GM19467 (cell line): ENCODE measurements around the gene HS6ST3.

Source experiments
- ATAC-seq: cut with Tn5 transposase; IDR thresholded peaks from one replicate; pipeline ENCODE4 v1.9.1; 2021; ENCODE audit warnings: mild to moderate bottlenecking, moderate library complexity; ENCODE audit not compliant: unreplicated experiment

The HS6ST3 gene

DNA sequence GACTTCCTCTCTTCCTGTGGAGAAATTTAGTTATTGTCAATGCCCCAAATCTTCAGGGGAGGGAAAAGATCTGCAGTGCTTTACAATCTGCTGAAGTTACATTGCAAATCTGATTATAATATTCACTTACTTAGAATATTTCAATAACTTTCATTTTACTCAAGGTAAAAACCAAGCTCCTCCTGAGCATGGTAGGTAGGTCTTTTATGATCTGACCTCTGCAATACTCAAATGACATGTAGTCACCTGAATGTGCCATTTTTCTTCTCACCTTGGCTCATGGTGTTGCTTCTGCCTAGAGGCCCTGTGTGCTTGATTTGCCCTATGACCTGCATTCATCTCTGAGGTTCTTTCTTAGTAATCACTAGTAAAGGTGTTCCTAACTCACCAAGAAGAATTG is 331.4 kb downstream of the HS6ST3 start:
- ATAC-seq = no peak

DNA sequence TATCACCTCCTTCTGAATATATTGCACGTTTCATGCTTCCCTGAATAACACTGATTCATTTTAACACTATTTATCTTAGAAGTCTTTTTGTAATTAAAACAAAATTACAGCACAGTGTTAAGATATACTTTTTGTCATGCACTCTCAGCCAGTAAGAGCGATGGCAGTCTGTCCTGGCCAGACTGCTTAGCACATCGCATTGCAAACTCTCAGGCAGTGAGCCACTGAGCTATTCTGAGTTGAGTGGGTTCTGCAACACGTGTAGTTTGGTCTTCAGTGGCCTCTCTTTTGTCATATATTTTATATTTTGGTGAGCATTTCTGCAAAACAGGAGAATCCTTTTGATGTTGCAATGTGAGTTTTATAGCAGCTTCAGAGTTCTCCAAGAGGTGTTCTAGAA is 332.1 kb downstream of the HS6ST3 start:
- ATAC-seq = no peak

DNA sequence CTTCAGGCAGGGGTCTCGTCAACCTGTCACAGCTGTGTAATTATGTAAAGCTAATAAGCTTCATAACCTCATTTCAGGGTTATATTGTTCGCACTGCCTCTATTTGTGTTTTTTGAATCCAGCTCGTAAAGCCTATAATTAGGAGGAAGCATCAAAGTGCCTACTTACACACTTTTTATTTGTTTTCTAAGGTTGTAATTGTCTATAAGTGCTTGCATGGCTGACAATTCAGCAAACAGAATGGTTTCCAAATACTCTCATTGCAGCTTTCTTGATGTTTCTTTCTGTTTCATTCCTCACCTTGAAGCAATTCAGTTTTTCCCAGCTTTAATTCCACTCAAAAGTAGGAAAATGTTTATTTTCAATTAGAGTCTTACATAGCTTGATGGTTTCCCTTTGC is 336.3 kb downstream of the HS6ST3 start:
- ATAC-seq = no peak

DNA sequence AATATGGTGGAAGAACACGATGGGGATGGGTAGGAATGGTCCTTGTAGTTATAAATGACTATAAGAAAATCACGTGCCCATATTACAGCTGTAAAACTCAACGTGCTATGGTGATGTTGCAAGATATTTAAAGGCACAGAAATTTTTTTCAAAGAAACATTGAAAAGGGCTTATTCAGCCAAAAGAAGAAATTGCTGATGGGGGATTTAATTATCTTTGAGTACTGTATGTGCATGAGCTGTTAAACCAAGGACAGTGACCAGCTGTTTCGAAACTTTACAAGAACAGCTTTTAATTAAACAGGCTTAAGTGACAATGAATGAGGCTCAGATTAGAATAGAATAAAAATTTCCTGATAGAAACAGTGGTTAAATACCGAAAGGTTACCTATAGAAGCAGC is 339.0 kb downstream of the HS6ST3 start:
- no peak for ATAC-seq

DNA sequence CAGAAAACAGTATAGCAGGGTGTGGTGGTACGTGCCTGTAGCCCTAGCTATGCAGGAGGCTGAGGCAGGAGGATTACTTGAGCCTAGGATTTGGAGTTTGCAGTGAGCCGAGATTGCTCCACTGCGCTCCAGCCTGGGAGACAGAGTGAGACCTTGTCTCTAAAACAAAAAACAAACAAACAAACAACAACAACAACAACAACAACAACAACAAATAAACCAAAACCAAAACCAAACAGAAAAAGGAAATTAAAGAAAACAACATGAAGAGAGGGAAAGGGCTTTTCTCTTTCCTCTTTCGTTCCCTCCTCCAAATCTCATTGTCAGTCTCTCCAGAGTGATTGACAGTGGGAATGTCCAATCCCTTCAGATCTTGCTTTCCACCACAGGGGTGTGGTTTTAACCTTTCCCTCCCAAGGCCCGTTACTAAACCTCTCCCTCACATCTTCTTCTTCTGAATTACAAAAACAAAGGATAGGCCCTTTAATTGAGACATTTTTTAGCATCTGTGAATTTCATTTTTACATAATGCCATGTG is 341.2 kb downstream of the HS6ST3 start:
- no peak for ATAC-seq

DNA sequence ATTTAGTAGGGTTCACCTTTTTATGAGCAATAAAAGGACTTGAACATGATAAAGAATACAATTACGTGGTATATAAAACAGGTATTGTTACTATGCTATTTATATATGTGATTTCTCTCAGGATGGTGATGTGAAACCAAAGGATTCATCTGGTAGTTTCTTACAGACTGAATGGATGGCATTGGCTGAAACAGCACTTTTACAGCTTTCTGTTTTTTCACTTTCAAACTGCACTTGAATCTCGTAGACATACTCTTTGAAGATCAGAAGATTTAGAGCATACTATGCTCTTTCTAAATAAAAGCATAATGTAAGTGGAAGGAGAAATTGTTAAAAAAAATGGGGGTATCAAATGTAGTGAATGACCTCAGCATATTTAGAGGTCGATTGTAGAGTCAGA is 354.8 kb downstream of the HS6ST3 start:
- ATAC-seq = no peak

DNA sequence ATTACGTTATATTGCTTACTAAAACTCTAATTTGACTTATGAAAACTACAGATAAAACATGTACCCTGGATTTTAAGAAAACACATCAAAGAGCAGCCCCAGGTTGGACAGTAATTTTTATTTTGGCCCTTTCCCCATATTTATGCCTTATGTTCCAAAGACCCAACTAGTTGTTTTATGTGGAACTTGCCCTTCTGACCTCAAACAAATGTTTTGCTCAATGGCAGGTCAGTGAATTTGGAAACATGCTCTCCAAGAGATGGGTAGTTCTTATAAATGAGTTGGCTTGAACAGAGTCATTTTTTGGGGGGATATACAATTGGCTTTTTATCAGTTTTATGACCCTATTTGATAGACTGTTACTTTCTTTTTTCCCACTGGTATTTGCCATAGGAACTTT is 360.0 kb downstream of the HS6ST3 start:
- ATAC-seq = no peak

DNA sequence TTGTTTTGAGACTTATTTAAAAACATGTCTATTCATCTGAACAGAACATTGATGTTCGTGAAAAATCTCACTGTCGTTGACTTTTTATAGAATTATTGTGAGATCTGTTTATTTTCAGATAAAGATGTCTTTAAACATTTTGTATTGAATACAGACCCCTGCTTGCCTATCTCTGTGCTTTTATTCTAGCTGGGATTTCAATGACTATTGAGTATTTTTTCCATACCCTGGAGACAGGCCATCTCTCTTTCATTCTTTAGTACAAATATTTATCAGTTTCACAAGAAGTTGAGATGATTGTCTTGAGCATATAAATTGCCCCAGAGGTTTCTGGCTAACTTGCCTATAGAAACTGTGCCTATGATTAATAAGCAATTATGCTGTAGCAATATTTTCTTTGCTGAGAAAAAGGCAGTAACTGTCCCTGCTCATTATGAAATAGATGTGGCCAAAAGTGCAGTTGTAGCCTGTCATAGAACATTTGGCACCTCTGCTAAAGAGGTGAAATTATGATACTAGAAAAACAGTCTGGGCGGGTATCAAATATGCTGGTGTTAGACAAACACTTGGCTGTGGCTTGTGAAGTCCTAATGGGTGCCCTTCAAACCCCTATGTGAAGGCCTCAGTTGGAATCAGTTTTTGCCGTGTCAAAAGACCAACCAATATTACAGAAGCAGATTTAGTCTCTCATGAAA is 360.6 kb downstream of the HS6ST3 start:
- ATAC-seq = no peak

DNA sequence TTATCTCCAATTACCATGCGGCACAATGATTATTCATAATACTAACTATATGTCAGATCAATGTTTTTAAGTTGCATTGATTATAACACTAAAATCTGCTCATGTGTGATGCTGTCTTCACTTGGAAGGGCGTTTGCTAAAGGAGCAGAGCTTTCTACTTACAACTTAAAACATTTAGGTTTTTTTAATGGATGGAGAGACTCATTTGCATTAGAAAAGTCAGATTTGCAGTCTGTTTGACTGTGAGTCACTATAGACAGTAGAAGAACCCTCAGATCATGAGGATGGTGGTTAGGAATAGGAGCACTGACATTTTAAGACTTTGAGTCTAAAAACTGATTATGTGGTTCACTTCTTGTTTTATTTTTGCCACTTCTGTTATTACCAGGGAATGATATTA is 364.6 kb downstream of the HS6ST3 start:
- no peak for ATAC-seq

DNA sequence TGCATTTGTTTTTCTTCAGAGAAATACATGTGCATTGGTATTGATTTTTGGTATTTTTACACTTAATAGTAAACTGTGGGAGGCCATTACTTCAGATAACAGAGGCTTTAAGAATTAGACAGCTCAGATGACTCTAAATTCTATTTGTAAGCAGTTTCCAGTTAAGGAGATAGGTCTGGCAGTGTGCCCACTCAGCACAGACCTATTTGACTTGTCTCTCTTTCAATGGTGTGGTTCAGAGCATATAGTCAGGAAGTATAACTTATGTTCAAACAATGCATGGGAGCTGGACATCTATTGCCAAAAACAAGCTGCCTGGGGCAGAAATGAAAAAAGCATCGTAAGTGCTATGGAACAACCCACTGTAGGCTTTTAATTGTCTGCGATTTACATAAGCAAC is 370.7 kb downstream of the HS6ST3 start:
- no peak for ATAC-seq

DNA sequence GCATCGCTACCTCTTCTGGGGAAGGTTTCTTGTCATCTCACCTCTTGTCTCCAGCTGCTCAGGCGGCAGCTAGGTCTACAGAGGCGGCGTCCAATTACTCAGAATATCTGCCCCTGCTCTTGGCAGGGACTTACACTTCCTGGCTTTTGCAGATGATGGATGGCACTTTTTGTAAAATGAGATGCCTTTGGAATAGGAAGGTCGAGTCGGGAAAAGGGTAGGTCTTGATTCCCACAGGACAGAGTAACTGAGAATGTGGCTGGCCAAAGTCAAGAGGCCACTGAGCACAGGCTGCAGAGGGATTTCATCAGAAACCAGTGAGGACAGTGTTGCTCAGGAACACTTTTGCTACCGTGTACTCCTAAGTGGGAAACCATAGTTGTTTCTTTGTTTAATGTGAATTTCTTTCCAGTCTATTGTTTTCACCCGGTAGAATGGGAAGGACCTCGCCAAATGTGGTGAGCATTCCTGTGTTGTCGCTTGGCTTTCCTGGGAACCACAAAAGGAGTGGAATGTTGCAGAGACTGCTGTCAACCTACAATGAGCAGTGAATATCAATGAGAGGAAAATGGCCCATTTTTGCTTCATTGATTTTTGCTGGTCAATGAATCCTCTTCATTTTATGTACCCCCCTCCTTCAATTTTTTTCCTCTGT is 383.7 kb downstream of the HS6ST3 start:
- no peak for ATAC-seq

DNA sequence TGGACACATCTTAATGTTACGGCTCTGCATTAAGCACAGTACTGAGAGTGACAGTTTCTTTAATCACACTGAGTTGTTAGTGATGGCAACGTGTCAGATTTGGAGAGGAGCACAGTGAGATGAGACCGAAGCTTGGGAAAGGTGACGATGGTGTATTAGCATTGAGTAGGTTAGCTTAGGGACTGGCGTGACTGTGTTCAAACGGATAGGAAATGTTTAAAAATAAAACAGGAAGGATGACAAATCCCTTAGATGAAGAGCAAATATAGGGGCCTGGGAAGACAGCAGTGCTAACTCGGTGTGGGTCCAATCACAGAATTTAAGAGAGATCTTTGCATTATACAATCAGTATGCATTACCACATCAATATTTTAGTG is 384.3 kb downstream of the HS6ST3 start:
- no peak for ATAC-seq

DNA sequence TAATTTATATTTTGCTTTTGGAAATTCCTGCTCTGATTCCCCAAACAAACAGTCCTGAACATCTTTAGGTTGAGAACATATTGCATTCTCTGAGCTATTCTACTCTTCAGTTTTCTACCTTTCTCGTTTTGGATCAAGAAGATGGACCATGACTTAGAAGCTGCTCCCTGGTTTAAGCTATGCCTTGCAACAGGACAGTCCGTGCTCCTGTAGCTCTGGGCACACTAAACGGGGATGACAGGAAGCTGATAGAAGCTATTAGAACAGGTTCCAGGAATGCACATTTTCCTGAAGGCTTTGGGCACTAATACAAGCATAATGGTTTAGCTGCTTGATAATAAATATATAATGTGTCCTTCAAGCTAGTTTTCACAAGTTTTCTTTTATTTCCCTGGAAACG is 385.2 kb downstream of the HS6ST3 start:
- no peak for ATAC-seq

DNA sequence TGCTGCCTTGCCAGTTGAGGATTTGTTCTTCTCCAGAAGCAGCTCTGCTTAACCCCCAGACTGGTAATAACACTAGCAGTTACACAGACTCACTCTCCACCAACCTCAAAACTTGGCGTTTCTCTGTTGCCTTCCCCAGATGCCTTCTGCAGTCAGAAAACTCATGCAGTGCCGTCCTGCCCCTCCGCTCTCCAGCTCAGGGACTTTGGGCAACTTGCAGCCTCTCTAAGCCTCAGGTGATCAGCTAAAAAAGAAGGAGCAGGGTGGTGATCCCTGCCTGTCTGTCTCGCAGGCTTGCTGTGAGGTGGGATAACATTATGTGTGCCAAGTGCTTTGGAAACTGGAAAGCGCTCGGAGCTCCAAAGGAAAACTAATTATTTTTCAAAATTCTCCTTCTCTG is 391.6 kb downstream of the HS6ST3 start:
- no peak for ATAC-seq

DNA sequence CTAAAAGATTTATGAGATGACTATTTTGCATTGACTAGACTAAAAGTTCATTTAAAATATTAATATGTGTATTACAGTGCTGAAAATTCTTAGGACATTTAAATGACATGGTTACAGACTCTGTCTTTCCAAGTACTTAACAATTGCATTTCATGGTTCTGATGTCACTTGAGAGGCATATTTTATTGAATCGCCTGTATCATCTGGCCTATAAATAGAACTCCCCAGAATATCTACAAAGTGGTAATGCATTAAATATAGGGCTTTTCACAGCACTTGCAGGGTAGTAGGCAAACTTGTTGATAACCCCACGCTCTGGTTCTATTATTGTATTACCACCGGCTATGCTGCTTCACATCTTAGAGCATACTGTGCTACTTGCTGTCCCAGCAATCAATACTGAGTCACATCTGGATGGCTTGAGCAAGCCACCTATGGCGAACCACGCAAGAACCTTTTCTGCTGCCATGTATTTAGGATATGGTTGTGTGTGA is 400.6 kb downstream of the HS6ST3 start:
- no peak for ATAC-seq

DNA sequence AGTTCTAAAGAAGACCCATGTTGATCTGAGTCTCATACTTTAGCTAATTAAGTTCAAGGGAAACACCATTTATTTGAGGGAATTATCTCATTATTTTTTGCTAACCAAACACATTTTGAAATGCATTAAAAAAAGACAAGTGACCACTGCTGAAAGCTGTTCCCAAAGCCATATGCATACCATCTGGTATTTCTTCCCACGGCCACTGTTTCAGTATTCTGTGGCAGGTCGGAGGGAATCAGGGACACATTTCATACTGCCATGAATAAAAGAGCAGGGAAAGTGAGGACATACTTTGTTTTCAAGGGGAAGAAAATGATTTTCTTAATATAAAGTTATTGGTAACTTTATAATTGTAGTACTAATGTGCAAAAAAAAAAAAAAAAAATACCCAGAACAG is 401.2 kb downstream of the HS6ST3 start:
- no peak for ATAC-seq

DNA sequence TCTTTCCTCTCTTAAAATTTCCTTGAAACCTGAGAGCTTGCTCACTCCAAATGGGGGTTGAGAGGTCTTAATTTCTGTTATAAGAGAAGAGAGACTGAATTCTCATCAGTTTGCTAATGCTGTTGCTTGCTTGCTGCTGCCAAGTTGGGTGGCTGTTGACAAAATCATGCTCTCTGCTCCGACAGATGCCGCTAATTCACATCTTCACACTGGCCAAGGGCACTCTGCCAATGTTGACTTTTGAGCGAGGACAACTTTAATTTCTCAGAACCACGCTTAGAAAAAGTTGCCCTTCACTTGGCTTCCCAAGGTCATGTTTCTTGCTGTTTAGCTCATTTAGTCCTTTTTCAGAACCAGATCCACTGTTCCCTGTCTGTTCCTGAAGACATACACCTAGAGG is 402.9 kb downstream of the HS6ST3 start:
- no peak for ATAC-seq

DNA sequence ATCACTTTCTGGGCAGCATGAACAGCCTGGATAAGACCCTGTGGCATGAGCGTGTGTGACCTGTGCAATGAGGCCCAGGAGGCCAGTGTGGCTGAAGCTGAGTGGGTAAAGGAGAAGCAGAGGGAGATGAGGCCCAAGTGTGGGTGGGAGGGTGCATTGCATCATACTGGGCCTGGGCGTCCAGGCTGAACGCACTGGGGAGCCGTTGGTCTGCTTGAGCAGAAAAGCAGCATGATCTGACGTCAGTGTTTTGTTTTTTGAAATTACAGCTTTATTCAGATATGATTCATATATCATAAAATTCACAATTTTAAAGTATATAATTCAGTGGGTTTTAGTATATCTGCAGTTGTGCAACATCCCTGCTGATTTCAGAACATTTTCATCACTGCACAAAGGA is 409.7 kb downstream of the HS6ST3 start:
- no peak for ATAC-seq

DNA sequence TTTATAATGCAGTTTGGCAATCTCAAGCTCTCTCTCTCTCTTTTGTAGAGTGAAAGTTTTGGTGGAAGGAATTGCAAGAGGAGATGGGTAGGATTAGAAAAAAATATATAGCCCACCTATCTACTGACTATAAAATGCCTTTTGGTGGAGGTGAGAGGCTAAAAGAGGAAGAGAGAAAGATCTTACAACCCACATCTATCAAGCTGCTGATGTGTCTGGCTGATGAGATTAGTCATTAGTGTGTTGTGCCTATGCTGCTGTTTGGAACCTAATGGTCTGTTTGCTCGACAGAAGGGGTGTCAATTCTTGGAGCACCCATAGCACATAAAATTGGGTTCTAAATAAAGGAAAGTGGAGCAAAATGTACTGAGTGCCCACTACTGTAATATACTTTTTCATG is 411.0 kb downstream of the HS6ST3 start:
- ATAC-seq = no peak

DNA sequence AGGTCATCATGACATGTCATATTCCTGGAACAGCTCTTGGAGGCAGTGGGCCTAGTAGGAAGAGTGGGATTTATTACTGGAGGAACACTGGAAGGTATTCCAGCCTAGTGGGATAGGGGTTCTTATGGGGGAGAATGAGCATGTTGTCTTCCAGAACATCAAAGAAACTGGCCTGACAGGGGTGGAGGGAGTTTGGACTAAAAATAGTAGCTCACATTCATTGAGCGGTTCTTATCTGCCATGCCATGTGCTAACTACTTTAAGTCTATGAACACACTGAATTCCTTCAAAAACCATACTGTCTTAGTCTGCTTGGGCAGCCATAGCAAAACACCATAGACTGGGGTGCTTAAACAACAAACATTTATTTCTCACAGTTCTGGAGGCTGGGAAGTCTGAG is 413.6 kb downstream of the HS6ST3 start:
- ATAC-seq = no peak

DNA sequence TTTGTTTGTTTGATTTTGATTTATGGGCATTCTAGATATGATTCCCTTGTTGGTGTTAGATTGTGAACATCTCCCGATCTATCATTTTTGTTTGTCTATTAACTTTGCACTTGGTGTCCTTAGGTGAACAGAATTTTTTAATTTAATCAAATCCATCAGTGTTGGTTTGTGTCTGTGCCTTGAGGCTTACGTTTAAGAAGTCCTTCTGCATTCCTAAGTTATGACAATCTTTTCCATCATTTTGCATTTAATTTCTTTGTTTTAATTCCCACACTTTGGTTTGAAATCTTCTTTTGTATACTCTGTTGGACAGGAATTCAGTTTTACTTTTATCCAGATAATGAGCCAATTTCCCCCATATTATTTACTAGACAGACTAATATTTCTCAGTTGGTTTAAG is 421.7 kb downstream of the HS6ST3 start:
- ATAC-seq = no peak

DNA sequence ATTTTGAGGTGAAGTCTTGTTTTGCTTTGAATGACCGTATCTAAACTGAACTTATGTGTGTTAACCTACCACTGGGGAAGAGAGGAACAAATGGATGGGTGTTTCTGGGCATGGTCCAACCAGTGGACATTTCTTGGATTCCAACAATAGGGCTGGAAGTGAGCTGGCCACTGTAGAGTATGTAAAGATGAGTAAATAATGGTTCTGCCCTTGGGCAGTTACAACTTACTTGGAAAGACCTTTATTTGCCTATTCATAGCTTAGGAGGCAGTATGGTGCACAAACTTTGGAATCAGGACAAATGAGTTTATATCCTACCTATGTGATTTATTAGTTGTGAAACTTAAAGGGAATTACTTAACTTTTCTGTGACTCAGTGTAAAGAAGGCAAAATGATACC is 429.5 kb downstream of the HS6ST3 start:
- no peak for ATAC-seq
